IMR-90 (cell line): ENCODE data around the gene SLC7A4. TPM values are rescaled to one million over a fixed set of nuclear protein-coding genes. Genes with fewer than 3 reads are reported as not detected.

ENCODE experiments used
- ATAC-seq: fragments of 200-7000 bp; cut with Tn5 transposase; 2 replicates; pipeline ENCODE4 v1.9.1; 2020; ENCODE audit warnings: low read depth, mild to moderate bottlenecking, moderate library complexity
- BruUV-seq: library from RNA; stranded (reverse); fragments of 400-500 nt; replicated peaks from 2 replicates; lab custom pipeline; 2021; lab: Mats Ljungman, UMichigan
- CTCF ChIA-PET: fragments of 300-600 bp; formaldehyde crosslinking; extraction: SDS; loops from one replicate; lab custom pipeline; 2021; ENCODE audit warnings: antibody characterized with exemption; lab: Yijun Ruan, JAX
- POLR2A ChIA-PET: fragments of 300-600 bp; sonication (Branson Sonifier 250); formaldehyde crosslinking; loops from one replicate; lab custom pipeline; 2022; ENCODE audit warnings: antibody characterized with exemption; ENCODE audit not compliant: unreplicated experiment; lab: Charles Lee
- DNase-seq: peaks from one replicate; pipeline ENCODE4 v3.0.0; 2013
- H2AFZ ChIP-seq: replicated peaks from 2 replicates; pipeline ENCODE3; 2013; ENCODE audit warnings: low read length, mild to moderate bottlenecking; ENCODE audit not compliant: poor library complexity
- H2AK5ac ChIP-seq: 2 replicates; pipeline ENCODE4 v1.6.1; 2013; ENCODE audit warnings: low read depth, low read length, inconsistent platforms
- H2AK9ac ChIP-seq: replicated peaks from 2 replicates; pipeline ENCODE3; 2013; ENCODE audit warnings: mild to moderate bottlenecking, low read depth, low read length, moderate library complexity; ENCODE audit not compliant: poor library complexity
- H2BK120ac ChIP-seq: 2 replicates; pipeline ENCODE4 v1.6.1; 2013; ENCODE audit warnings: low read depth, low read length, inconsistent platforms
- H2BK15ac ChIP-seq: 3 replicates; pipeline ENCODE4 v1.6.1; 2013; ENCODE audit warnings: low read depth, low read length, inconsistent platforms
- H2BK20ac ChIP-seq: 2 replicates; pipeline ENCODE4 v1.6.1; 2013; ENCODE audit warnings: low read depth, mild to moderate bottlenecking, inconsistent platforms, low read length, moderate library complexity
- H2BK5ac ChIP-seq: 2 replicates; pipeline ENCODE4 v1.6.1; 2013; ENCODE audit warnings: mild to moderate bottlenecking, low read depth, low read length, inconsistent platforms; ENCODE audit not compliant: poor library complexity, severe bottlenecking
- H3K14ac ChIP-seq: replicated peaks from 2 replicates; pipeline ENCODE4 v1.6.1; 2013; ENCODE audit warnings: low read depth, low read length, inconsistent platforms
- H3K18ac ChIP-seq: 2 replicates; pipeline ENCODE4 v1.6.1; 2013; ENCODE audit warnings: low read depth, low read length, control low read depth
- H3K23ac ChIP-seq: 2 replicates; pipeline ENCODE4 v1.6.1; 2013; ENCODE audit warnings: low read depth, low read length, inconsistent platforms
- H3K27ac ChIP-seq: 2 replicates; pipeline ENCODE4 v1.5.1; 2013; ENCODE audit warnings: mild to moderate bottlenecking, control low read depth, low read length; ENCODE audit not compliant: insufficient read depth
- H3K27me3 ChIP-seq: 2 replicates; pipeline ENCODE4 v1.6.1; 2013; ENCODE audit warnings: low read length; ENCODE audit not compliant: control insufficient read depth, insufficient read depth
- H3K36me3 ChIP-seq: 2 replicates; pipeline ENCODE4 v1.6.1; 2013; ENCODE audit warnings: low read length, mixed read lengths; ENCODE audit not compliant: control insufficient read depth, insufficient read depth
- H3K4ac ChIP-seq: 2 replicates; pipeline ENCODE4 v1.6.1; 2013; ENCODE audit warnings: low read depth, low read length, inconsistent platforms
- H3K4me1 ChIP-seq: 2 replicates; pipeline ENCODE4 v1.6.1; 2013; ENCODE audit warnings: low read length, mixed read lengths; ENCODE audit not compliant: control insufficient read depth, insufficient read depth
- H3K4me2 ChIP-seq: 2 replicates; pipeline ENCODE4 v1.6.1; 2013; ENCODE audit warnings: low read depth, mild to moderate bottlenecking, control low read depth, low read length, moderate library complexity
- H3K4me3 ChIP-seq: 2 replicates; pipeline ENCODE4 v1.5.1; 2013; ENCODE audit warnings: low read depth, mild to moderate bottlenecking, control low read depth, low read length, moderate library complexity; ENCODE audit not compliant: insufficient read depth
- H3K56ac ChIP-seq: 2 replicates; pipeline ENCODE4 v1.6.1; 2013; ENCODE audit warnings: low read length, inconsistent platforms; ENCODE audit not compliant: insufficient read depth; ENCODE audit errors: extremely low read depth
- H3K79me1 ChIP-seq, 2 experiments: 2 replicates each; pipeline ENCODE4 v1.6.1; 2013; ENCODE audit warnings: low read length in 2 of 2, inconsistent platforms in 1 of 2, low read depth in 1 of 2
- H3K9ac ChIP-seq: 2 replicates; pipeline ENCODE4 v1.6.1; 2013; ENCODE audit warnings: low read depth, low read length, control low read depth
- H3K9me1 ChIP-seq: 2 replicates; pipeline ENCODE4 v1.6.1; 2013; ENCODE audit warnings: low read length, inconsistent platforms; ENCODE audit not compliant: insufficient read depth
- H3K9me3 ChIP-seq: 2 replicates; pipeline ENCODE4 v1.6.1; 2013; ENCODE audit warnings: low read length; ENCODE audit not compliant: control insufficient read depth, insufficient read depth
- H4K20me1 ChIP-seq: 2 replicates; pipeline ENCODE4 v1.6.1; 2013; ENCODE audit warnings: low read length, inconsistent platforms; ENCODE audit not compliant: insufficient read depth
- H4K5ac ChIP-seq: 2 replicates; pipeline ENCODE4 v1.6.1; 2013; ENCODE audit warnings: mild to moderate bottlenecking, low read depth, low read length, control low read depth
- H4K8ac ChIP-seq, 2 experiments: 2 replicates each; pipeline ENCODE4 v1.6.1; 2013; ENCODE audit warnings: low read depth in 2 of 2, low read length in 2 of 2, control low read depth in 1 of 2, inconsistent platforms in 1 of 2
- H4K91ac ChIP-seq: 2 replicates; pipeline ENCODE4 v1.6.1; 2013; ENCODE audit warnings: low read depth, low read length, inconsistent platforms; ENCODE audit not compliant: insufficient read depth
- ELK1 ChIP-seq: fragments of 150-350 bp; IDR thresholded peaks from 2 replicates; pipeline ENCODE4 v1.6.1; 2016; ENCODE audit warnings: low read depth, mild to moderate bottlenecking, low read length, moderate library complexity, borderline replicate concordance
- FOS ChIP-seq: fragments of 150-350 bp; IDR thresholded peaks from 2 replicates; pipeline ENCODE4 v1.6.1; 2016; ENCODE audit warnings: low read depth, low read length
- MAFK ChIP-seq: IDR thresholded peaks from 2 replicates; pipeline ENCODE4 v1.6.1; 2012; ENCODE audit warnings: low read depth, low read length, improper control_type of control experiment
- RAD21 ChIP-seq: IDR thresholded peaks from 2 replicates; pipeline ENCODE4 v1.6.1; 2012; ENCODE audit warnings: low read length, improper control_type of control experiment
- WGBS, 2 experiments: methylation state at CpG; one replicate each; pipeline versions ENCODE4 v1.1.5 to v1.1.7; 2013; ENCODE audit warnings: missing lambda C conversion rate in 2 of 2; ENCODE audit not compliant: insufficient read length in 1 of 2; ENCODE audit errors: extremely low coverage in 2 of 2; 5-methylcytosine and 5-hydroxymethylcytosine counted together
- dilution Hi-C: fragments of 300-500 bp; cut with HindIII; formaldehyde crosslinking; loops from one replicate; pipeline ENCODE4 v1.14.3; 2018; ENCODE audit warnings: low sequenced_read_pairs; ENCODE audit not compliant: unreplicated experiment
- in situ Hi-C: fragments of 300-500 bp; cut with MboI; formaldehyde crosslinking; loops from 3 replicates; pipeline ENCODE4 v1.14.3; 2019; ENCODE audit warnings: low sequenced_read_pairs, inconsistent platforms, mixed read lengths
- intact Hi-C: fragments of 100-400 bp; cut with micrococcal nuclease; formaldehyde crosslinking; loops from 2 replicates; pipeline ENCODE4 v1.10.0; 2022
- polyA plus RNA-seq, 3 experiments: library from polyadenylated mRNA; depleted of rRNA; stranded (reverse); fragments of >200 nt; gene quantifications; 2 replicates each; pipeline ENCODE4 v1.2.3, GENCODE V29; 2012; ENCODE audit warnings: low replicate concordance in 1 of 3
- total RNA-seq: library from RNA; depleted of rRNA; stranded (reverse); fragments of >200 nt; gene quantifications from 2 replicates; pipeline ENCODE4 v1.2.3, GENCODE V29; 2012

Gene SLC7A4
- total and polyA plus RNA-seq, 2 of the 4 experiments (the other 2 are of a cell fraction) = 0.03 TPM; not detected in 1

GRCh38 chr22:21033895-21034294, 1.5 kb upstream of the SLC7A4 start:
- TF ChIP-seq ELK1 (no peak), FOS (no peak), RAD21 (no peak), MAFK (no peak)
- no TSS peak for BruUV-seq
- in situ Hi-C loops = no loop called here

More at GRCh38 chr22:21033895-21034294, 1.5 kb upstream of the SLC7A4 start:
- no peak overlapping the region for H3K18ac ChIP-seq
- no peak overlapping the region for H2AK5ac ChIP-seq
- no peaks in the 10 kb centered on the region for H3K36me3 ChIP-seq
- peaks cover 34% of the 10 kb centered on the region for H3K27me3 ChIP-seq
- no peak overlapping the region for H2BK5ac ChIP-seq
- no peak for DNase-seq
- H3K56ac ChIP-seq = no peak overlapping the region
- H2BK15ac ChIP-seq = no peak overlapping the region
- no peaks in the 10 kb centered on the region for H3K9me1 ChIP-seq
- no peak overlapping the region for H2AFZ ChIP-seq
- no peaks in the 10 kb centered on the region for H4K20me1 ChIP-seq
- ATAC-seq = no peak
- H4K8ac ChIP-seq = no peak overlapping the region
- H2BK20ac ChIP-seq = no peak overlapping the region
- dilution Hi-C loops = no loop called here
- no peak overlapping the region for H3K27ac ChIP-seq
- H3K4ac ChIP-seq = no peak overlapping the region
- no peak overlapping the region for H3K4me3 ChIP-seq
- no peak overlapping the region for H3K14ac ChIP-seq
- POLR2A ChIA-PET = no interaction called here
- H3K23ac ChIP-seq = no peak overlapping the region
- no peaks in the 10 kb centered on the region for H3K9me3 ChIP-seq
- H2AK9ac ChIP-seq = no peak overlapping the region
- no peak overlapping the region for H3K4me2 ChIP-seq
- 100% methylated on average over 2 of the region's 3 CpGs; no CpG with 5 or more reads in 1 of the 2 experiments for WGBS, 2 experiments
- H3K9ac ChIP-seq = no peak overlapping the region
- H4K5ac ChIP-seq = no peak overlapping the region
- intact Hi-C loops = no loop called here
- H4K91ac ChIP-seq = no peak overlapping the region
- CTCF ChIA-PET = no interaction called here
- H3K79me1 ChIP-seq = no peaks in the 10 kb centered on the region
- H3K4me1 ChIP-seq = peaks cover 5% of the 10 kb centered on the region; the same call in 1 of the 2 replicates
- H2BK120ac ChIP-seq = no peak overlapping the region
